Measurements from ENCODE around the gene ID1. TPM values are rescaled to one million over a fixed set of nuclear protein-coding genes. Genes with fewer than 3 reads are reported as not detected.

Gene ID1
- total and polyA plus RNA-seq, 10 donors = 47.6 to 222 (median 123) TPM

DNA sequence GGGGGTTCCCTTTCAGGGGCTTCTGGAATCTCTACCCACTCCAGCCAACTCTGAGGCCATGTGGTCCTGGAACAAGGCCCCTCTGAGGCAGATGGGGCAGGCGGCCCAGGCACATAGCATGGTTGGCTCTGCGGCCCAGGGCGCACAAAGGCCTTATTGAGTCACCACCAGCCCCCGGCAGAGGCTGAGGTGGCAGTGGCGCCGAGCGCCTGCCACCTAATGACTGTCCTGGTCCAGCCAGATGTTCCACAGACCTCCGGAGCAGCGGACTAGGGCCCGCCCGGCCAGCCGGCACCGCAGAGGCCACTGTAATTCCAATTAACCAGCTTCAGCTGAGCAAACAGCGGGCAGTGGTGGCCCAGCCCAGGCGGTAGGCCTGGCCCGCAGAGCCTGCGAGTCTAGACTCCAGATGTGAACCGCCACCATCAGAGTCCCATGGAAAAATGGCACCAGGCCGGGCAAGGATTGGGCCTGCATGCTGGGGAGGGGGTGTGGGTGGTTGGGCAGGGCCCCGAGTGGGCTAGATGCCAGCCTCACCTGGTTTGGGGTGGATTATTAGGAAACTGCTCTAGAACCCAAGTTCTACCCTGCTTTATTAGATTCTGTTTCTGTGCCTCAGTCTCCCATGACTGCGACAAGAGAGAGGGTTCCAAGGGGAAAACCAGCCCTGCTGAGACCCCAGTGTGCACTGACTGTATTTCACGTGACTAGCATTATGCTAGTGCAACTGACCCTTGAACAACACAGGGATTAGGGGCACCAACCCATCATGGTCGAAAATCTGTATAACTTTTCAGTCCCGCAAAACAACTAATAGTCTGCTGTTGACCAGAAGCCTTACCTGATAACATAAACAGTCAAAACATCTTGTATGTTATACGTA, 34.1 kb upstream of the ID1 start:
- TF ChIP-seq POLR2A (IDR thresholded peaks at IDR 0.05) (no peak), POLR2AphosphoS5 (IDR thresholded peaks at IDR 0.05) (peak in 2 of 3 donors; percentile 28 to 70), CTCF (IDR thresholded peaks at IDR 0.05 in 8 of 11, conservative IDR thresholded peaks at IDR 0.05 in 3 of 11) (no peak)
- Histone ChIP-seq H3K4me1 (peaks cover 9 to 62% (median 40%) of the 10 kb centered on the region in 6 donors), H3K9me3 (no peaks in the 10 kb centered on the region), H3K27ac (peak overlapping the region in 7 of 8 donors; percentile 13 to 97 (median 90)), H3K27me3 (replicated peaks in 1 of 7) (no peaks in the 10 kb centered on the region), H3K36me3 (peaks cover 0 to 52% (median 23%) of the 10 kb centered on the region in 6 donors), H3K4me3 (no peak overlapping the region)
- intact Hi-C loops (cut with DNase I; ENCODE audit: low total_unique reads) = no loop called here
- 92 to 95% (median 94%) methylated on average over 16 to 25 of the region's 25 CpGs for WGBS, 5 donors
- peak; percentile 80 for DNase-seq

- no peak for DNase-seq
- peak overlapping the region; percentile 19 to 74 (median 50) for H3K4me3 ChIP-seq
- H3K36me3 ChIP-seq = peaks cover 0 to 40% (median 12%) of the 10 kb centered on the region in 6 donors
- no peaks in the 10 kb centered on the region for H3K27me3 ChIP-seq (replicated peaks in 1 of 7)
- no peaks in the 10 kb centered on the region for H3K9me3 ChIP-seq
- H3K4me1 ChIP-seq = peaks cover 9 to 57% (median 40%) of the 10 kb centered on the region in 6 donors
- peak overlapping the region; percentile 80 to 97 (median 94) for H3K27ac ChIP-seq
- TF ChIP-seq POLR2AphosphoS5 (IDR thresholded peaks at IDR 0.05) (no peak), POLR2A (IDR thresholded peaks at IDR 0.05) (no peak), CTCF (IDR thresholded peaks at IDR 0.05 in 8 of 11, conservative IDR thresholded peaks at IDR 0.05 in 3 of 11) (no peak)
- intact Hi-C loops (cut with DNase I; ENCODE audit: low total_unique reads) = no loop called here
- WGBS, 5 donors = 27 to 43% (median 32%) methylated on average over 11 to 17 of the region's 17 CpGs
These were observed 32.9 kb upstream of the ID1 start for GRCh38 chr20:31572042-31572700.

- Histone ChIP-seq H3K36me3 (peaks cover 0 to 32% (median 7%) of the 10 kb centered on the region in 6 donors), H3K27ac (peak overlapping the region; percentile 80 to 97 (median 94)), H3K4me1 (peaks cover 9 to 53% (median 40%) of the 10 kb centered on the region in 6 donors), H3K9me3 (no peaks in the 10 kb centered on the region), H3K27me3 (replicated peaks in 1 of 7) (no peaks in the 10 kb centered on the region), H3K4me3 (peak overlapping the region; percentile 22 to 74 (median 50))
- peak in 2 of 3 donors; percentile 57 to 58 for TF ChIP-seq POLR2A (IDR thresholded peaks at IDR 0.05)
- TF ChIP-seq CTCF (IDR thresholded peaks at IDR 0.05 in 8 of 11, conservative IDR thresholded peaks at IDR 0.05 in 3 of 11) = peak in 3 of 11 experiments; percentile 9 to 36 (median 13)
- TF ChIP-seq POLR2AphosphoS5 (IDR thresholded peaks at IDR 0.05) = peak; percentile 93 to 96 (median 95)
- intact Hi-C loops (cut with DNase I; ENCODE audit: low total_unique reads) = no loop called here
- DNase-seq = peak; percentile 98
- WGBS, 5 donors = 1% methylated on average over 20 to 63 of the region's 63 CpGs
These were observed 32.2 kb upstream of the ID1 start for GRCh38 chr20:31572701-31573554.
